HL-60 (cell line): ENCODE results near the gene GLRA1.

Source experiments
- GABPA ChIP-seq: IDR thresholded peaks from 2 replicates; pipeline ENCODE4 v1.6.1; 2012; ENCODE audit warnings: low read depth
- POLR2AphosphoS5 ChIP-seq: IDR thresholded peaks from 2 replicates; pipeline ENCODE4 v1.6.1; 2012; ENCODE audit warnings: low read depth
- TF ChIP-seq, protein P1 (sequence below): IDR thresholded peaks from one replicate; pipeline ENCODE4 v1.5.1; 2011; ENCODE audit warnings: low read length, control low read depth, inconsistent platforms; ENCODE audit not compliant: insufficient read depth
- TF ChIP-seq, protein P2 (sequence below): IDR thresholded peaks from 2 replicates; pipeline ENCODE4 v1.6.1; 2012; ENCODE audit warnings: low read depth; ENCODE audit not compliant: insufficient replicate concordance

DNA sequence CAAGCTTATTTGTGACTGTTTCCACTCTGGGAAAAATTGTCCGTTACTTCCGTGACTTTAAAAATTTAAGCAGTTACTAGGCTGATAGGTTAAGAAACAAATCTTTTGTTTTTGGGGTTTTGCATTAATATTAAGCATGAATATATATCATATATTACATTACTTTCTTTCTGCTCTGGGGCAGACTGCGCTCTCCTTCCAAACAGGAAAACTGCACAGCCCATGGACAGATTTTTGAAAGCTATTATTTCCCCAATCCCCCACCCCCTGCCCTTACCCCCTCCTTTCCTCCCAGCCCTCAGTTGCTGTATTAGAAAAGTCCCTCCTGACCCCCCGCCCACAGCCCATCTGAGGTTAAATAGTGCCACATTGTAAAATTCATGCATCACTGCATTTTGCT, 102.5 kb downstream of the GLRA1 start:
- TF ChIP-seq, protein P1, sequence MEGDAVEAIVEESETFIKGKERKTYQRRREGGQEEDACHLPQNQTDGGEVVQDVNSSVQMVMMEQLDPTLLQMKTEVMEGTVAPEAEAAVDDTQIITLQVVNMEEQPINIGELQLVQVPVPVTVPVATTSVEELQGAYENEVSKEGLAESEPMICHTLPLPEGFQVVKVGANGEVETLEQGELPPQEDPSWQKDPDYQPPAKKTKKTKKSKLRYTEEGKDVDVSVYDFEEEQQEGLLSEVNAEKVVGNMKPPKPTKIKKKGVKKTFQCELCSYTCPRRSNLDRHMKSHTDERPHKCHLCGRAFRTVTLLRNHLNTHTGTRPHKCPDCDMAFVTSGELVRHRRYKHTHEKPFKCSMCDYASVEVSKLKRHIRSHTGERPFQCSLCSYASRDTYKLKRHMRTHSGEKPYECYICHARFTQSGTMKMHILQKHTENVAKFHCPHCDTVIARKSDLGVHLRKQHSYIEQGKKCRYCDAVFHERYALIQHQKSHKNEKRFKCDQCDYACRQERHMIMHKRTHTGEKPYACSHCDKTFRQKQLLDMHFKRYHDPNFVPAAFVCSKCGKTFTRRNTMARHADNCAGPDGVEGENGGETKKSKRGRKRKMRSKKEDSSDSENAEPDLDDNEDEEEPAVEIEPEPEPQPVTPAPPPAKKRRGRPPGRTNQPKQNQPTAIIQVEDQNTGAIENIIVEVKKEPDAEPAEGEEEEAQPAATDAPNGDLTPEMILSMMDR: no peak
- no peak for TF ChIP-seq POLR2AphosphoS5
- TF ChIP-seq GABPA: no peak
- TF ChIP-seq, protein P2, sequence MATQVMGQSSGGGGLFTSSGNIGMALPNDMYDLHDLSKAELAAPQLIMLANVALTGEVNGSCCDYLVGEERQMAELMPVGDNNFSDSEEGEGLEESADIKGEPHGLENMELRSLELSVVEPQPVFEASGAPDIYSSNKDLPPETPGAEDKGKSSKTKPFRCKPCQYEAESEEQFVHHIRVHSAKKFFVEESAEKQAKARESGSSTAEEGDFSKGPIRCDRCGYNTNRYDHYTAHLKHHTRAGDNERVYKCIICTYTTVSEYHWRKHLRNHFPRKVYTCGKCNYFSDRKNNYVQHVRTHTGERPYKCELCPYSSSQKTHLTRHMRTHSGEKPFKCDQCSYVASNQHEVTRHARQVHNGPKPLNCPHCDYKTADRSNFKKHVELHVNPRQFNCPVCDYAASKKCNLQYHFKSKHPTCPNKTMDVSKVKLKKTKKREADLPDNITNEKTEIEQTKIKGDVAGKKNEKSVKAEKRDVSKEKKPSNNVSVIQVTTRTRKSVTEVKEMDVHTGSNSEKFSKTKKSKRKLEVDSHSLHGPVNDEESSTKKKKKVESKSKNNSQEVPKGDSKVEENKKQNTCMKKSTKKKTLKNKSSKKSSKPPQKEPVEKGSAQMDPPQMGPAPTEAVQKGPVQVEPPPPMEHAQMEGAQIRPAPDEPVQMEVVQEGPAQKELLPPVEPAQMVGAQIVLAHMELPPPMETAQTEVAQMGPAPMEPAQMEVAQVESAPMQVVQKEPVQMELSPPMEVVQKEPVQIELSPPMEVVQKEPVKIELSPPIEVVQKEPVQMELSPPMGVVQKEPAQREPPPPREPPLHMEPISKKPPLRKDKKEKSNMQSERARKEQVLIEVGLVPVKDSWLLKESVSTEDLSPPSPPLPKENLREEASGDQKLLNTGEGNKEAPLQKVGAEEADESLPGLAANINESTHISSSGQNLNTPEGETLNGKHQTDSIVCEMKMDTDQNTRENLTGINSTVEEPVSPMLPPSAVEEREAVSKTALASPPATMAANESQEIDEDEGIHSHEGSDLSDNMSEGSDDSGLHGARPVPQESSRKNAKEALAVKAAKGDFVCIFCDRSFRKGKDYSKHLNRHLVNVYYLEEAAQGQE: no peak
